ENCODE measurements around the gene BCO2.

BCO2 gene

GRCh38 chr11:112174789-112175598 lies at the start of gene BCO2:
TSS of gene BCO2 (plus strand) at chr11:112175512. CDS start at chr11:112175602, 90 bp downstream.
- peak; percentile 91 for TF ChIP-seq CTCF (IDR thresholded peaks at IDR 0.05; ENCODE audit: low read length, missing control alignments)
- H3K4me3 ChIP-seq (replicated peaks; ENCODE audit: low read depth, low read length), result peak within 1 kb of the TSS; percentile 39
- DNase-seq (ENCODE audit: low read depth), result peak; percentile 87

- H3K4me3 ChIP-seq (replicated peaks; ENCODE audit: low read depth, low read length), result no peak overlapping the region
- DNase-seq (ENCODE audit: low read depth), result no peak
- TF ChIP-seq CTCF (IDR thresholded peaks at IDR 0.05; ENCODE audit: low read length, missing control alignments), result no peak
These were observed 48.3 kb upstream of the BCO2 start for GRCh38 chr11:112127056-112127455.

GRCh38 chr11:112128483-112129121 lies 46.7 kb upstream of the BCO2 start:
- no peak overlapping the region for H3K4me3 ChIP-seq (replicated peaks; ENCODE audit: low read depth, low read length)
- DNase-seq (ENCODE audit: low read depth), result peak; percentile 66
- TF ChIP-seq CTCF (IDR thresholded peaks at IDR 0.05; ENCODE audit: low read length, missing control alignments), result no peak

- TF ChIP-seq CTCF (IDR thresholded peaks at IDR 0.05; ENCODE audit: low read length, missing control alignments), result no peak
- no peak overlapping the region for H3K4me3 ChIP-seq (replicated peaks; ENCODE audit: low read depth, low read length)
- DNase-seq (ENCODE audit: low read depth), result no peak
These were observed 45.7 kb upstream of the BCO2 start for GRCh38 chr11:112129656-112130055.

- no peak for TF ChIP-seq CTCF (IDR thresholded peaks at IDR 0.05; ENCODE audit: low read length, missing control alignments)
These were observed 42.6 kb upstream of the BCO2 start for GRCh38 chr11:112132737-112133136.

GRCh38 chr11:112134473-112134872 lies 40.8 kb upstream of the BCO2 start:
- DNase-seq (ENCODE audit: low read depth), result no peak
- no peak overlapping the region for H3K4me3 ChIP-seq (replicated peaks; ENCODE audit: low read depth, low read length)
- TF ChIP-seq CTCF (IDR thresholded peaks at IDR 0.05; ENCODE audit: low read length, missing control alignments), result no peak

More at GRCh38 chr11:112132737-112133136, 42.6 kb upstream of the BCO2 start:
- no peak for DNase-seq (ENCODE audit: low read depth)
- no peak overlapping the region for H3K4me3 ChIP-seq (replicated peaks; ENCODE audit: low read depth, low read length)
